ENCODE results near the gene MOV10L1. TPM values are rescaled to one million over a fixed set of nuclear protein-coding genes. Genes with fewer than 3 reads are reported as not detected.

The MOV10L1 gene
- total and polyA plus RNA-seq, 2 donors from 2014 or later = 0.38 to 0.62 TPM

DNA sequence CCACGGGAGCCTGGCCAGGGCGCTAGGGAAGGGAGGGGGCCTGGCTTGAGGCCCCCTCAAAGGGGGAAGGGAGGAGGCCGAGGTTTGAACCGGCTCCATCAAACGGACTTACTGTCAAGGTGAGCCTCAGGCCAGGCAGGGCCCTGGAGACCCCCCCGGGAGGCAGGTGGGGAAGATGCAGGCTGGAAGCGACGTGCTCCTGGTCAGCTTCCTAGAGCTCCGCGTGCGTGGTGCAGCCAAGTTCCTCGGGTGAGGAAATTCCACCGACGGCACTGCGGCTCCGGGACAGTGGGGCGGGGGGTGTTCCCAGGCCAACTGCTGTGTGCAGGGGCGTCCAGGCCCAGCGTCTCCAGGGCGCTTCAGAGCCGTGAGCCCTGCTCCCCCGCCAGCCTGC, 88.7 kb downstream of the MOV10L1 start:
- no peak for FAIRE-seq
- Histone ChIP-seq H3K36me3 (ENCODE audit: control insufficient read depth in 2 of 3, insufficient read depth in 3 of 3, low read length in 3 of 3) (no peaks in the 10 kb centered on the region), H3K9me3 (ENCODE audit: control insufficient read depth in 2 of 3, insufficient read depth in 1 of 3, low read length in 3 of 3) (no peaks in the 10 kb centered on the region), H3K27ac (ENCODE audit: low read depth in 2 of 2, low read length in 2 of 2) (no peak overlapping the region), H3K4me1 (ENCODE audit: control insufficient read depth in 2 of 3, insufficient read depth in 2 of 3, low read depth in 1 of 3, low read length in 3 of 3) (peaks cover 0 to 14% (median 6%) of the 10 kb centered on the region in 3 donors), H3K9ac (ENCODE audit: low read length in 3 of 3) (no peak overlapping the region), H3K27me3 (ENCODE audit: control insufficient read depth, insufficient read depth, low read length) (no peaks in the 10 kb centered on the region), H3K4me3 (ENCODE audit: low read length in 3 of 3) (no peak overlapping the region)
- DNase-seq = peak in 1 of 5 donors; percentile 71
- TF ChIP-seq, protein P1, sequence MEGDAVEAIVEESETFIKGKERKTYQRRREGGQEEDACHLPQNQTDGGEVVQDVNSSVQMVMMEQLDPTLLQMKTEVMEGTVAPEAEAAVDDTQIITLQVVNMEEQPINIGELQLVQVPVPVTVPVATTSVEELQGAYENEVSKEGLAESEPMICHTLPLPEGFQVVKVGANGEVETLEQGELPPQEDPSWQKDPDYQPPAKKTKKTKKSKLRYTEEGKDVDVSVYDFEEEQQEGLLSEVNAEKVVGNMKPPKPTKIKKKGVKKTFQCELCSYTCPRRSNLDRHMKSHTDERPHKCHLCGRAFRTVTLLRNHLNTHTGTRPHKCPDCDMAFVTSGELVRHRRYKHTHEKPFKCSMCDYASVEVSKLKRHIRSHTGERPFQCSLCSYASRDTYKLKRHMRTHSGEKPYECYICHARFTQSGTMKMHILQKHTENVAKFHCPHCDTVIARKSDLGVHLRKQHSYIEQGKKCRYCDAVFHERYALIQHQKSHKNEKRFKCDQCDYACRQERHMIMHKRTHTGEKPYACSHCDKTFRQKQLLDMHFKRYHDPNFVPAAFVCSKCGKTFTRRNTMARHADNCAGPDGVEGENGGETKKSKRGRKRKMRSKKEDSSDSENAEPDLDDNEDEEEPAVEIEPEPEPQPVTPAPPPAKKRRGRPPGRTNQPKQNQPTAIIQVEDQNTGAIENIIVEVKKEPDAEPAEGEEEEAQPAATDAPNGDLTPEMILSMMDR (IDR thresholded peaks at IDR 0.05; ENCODE audit: borderline replicate concordance, extremely low read depth, insufficient read depth) = no peak
- intact Hi-C loops (cut with DNase I) = no loop called here

DNA sequence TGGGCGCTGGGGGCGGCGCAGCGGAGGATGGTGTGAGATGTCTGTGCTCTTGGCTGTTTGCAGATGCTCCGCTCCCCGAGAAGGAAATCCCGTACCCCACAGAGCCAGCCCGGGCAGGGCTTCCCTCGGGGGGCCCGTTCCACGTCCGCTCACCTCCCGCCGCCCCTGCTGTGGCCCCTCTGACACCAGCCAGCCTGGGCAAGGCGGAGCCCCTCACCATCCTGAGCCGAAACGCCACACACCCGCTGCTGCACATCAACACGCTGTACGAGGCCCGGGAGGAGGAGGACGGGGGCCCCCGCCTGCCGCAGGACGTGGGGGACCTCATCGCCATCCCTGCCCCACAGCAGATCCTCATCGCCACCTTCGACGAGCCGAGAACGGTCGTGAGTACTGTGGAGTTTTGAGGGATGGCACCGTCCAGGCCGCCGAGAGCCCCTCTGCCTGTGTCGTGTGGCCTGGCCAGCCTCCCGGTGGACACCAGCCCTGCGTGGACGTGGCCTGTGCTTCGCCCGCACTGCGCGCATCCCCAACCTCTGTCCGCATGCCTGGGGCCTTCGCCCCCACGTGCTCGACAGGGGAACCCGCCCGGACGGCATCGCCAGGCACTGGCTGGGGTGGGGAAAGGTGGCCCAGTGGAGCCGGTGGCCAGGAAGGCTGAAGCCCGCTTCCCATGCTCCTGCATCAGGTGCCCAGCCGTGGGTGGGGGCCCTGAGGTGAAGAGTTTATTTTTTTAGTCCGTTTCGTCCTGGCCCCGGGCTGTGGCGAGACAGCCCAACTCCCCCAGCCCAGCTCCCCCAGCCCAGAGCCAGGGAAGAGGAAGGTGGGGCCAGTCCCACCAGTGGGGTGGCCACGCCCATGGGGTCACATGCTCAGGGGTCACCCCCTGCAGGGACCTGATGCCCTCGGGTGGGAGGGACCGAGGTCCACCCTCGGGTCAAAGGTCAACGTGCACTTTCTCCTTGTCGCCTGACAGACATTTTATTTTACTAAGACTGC, 89.4 kb downstream of the MOV10L1 start:
- no peak overlapping the region for H3K27ac ChIP-seq (ENCODE audit: low read depth in 2 of 2, low read length in 2 of 2)
- no peaks in the 10 kb centered on the region for H3K9me3 ChIP-seq (ENCODE audit: control insufficient read depth in 2 of 3, insufficient read depth in 1 of 3, low read length in 3 of 3)
- H3K36me3 ChIP-seq (ENCODE audit: control insufficient read depth in 2 of 3, insufficient read depth in 3 of 3, low read length in 3 of 3) = no peaks in the 10 kb centered on the region
- TF ChIP-seq, protein P1 (IDR thresholded peaks at IDR 0.05; ENCODE audit: borderline replicate concordance, extremely low read depth, insufficient read depth) = no peak
- FAIRE-seq = no peak
- peak in 1 of 5 donors; percentile 76 for DNase-seq
- H3K4me3 ChIP-seq (ENCODE audit: low read length in 3 of 3) = no peak overlapping the region
- peaks cover 0 to 17% (median 6%) of the 10 kb centered on the region in 3 donors for H3K4me1 ChIP-seq (ENCODE audit: control insufficient read depth in 2 of 3, insufficient read depth in 2 of 3, low read depth in 1 of 3, low read length in 3 of 3)
- no peak overlapping the region for H3K9ac ChIP-seq (ENCODE audit: low read length in 3 of 3)
- H3K27me3 ChIP-seq (ENCODE audit: control insufficient read depth, insufficient read depth, low read length) = no peaks in the 10 kb centered on the region
- intact Hi-C loops (cut with DNase I) = no loop called here

DNA sequence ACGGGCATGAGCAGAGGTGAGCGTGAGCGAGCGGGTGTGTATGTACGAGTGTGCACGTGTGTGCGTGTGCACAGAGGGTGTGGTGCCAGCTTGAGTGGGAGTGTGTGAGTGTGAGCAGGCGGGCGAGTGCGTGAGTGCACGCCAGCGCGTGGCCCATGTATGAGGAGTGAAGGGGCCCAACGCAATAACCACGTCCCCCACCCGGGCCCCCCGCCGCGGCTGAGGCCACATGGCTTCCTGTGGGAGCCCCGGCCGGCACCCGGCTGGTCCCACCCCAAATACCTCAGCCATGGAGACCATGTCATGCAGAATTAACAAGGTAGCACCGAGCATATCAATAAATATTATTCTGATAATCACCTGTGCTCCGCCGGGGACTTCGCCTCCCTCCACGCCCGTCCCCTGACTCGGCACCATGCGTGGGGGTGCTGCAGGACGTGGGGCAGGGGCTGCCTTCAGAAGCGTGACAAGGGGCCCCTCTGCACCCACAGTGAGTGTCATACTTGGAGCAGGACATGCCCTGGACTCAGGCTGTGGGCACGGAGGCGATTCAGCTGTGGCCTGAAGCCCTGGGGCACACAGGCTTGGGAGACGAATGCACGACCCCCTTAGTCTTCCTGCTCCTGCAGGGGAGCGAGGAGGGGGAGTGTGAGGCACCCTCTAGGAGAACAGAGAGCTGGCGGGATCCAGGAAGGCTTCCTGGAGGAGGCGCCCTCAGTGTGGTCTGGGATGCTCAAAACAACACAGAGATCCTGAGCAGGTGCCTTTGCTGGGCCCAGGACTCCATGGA, 90.3 kb downstream of the MOV10L1 start:
- Histone ChIP-seq H3K27ac (ENCODE audit: low read depth in 2 of 2, low read length in 2 of 2) (no peak overlapping the region), H3K27me3 (ENCODE audit: control insufficient read depth, insufficient read depth, low read length) (no peaks in the 10 kb centered on the region), H3K4me1 (ENCODE audit: control insufficient read depth in 2 of 3, insufficient read depth in 2 of 3, low read depth in 1 of 3, low read length in 3 of 3) (peaks cover 0 to 23% (median 6%) of the 10 kb centered on the region in 3 donors), H3K9me3 (ENCODE audit: control insufficient read depth in 2 of 3, insufficient read depth in 1 of 3, low read length in 3 of 3) (no peaks in the 10 kb centered on the region), H3K4me3 (ENCODE audit: low read length in 3 of 3) (no peak overlapping the region), H3K9ac (ENCODE audit: low read length in 3 of 3) (no peak overlapping the region), H3K36me3 (ENCODE audit: control insufficient read depth in 2 of 3, insufficient read depth in 3 of 3, low read length in 3 of 3) (no peaks in the 10 kb centered on the region)
- intact Hi-C loops (cut with DNase I) = no loop called here
- DNase-seq (peak in 2 of 5 donors; percentile 53 to 62), FAIRE-seq (no peak)
- TF ChIP-seq, protein P1 (IDR thresholded peaks at IDR 0.05; ENCODE audit: borderline replicate concordance, extremely low read depth, insufficient read depth) = no peak

All from kidney (tissue), 14 donors.